Lower leg skin (tissue), 4 donors: Measurements from ENCODE around the gene CLASP1. TPM values are rescaled to one million over a fixed set of nuclear protein-coding genes. Genes with fewer than 3 reads are reported as not detected.
"Not testable (repeated sequence)": the region's sequence is repeated elsewhere in the genome, so short reads cannot be mapped to it uniquely, and the experiment has no call there.

Source experiments
- DNase-seq, 2 donors: peaks; one replicate each; pipeline ENCODE4 v3.0.0-alpha.2; 2019; ENCODE audit warnings: low spot score in 2 of 2
- H3K4me3 ChIP-seq: fragments of 200-600 bp; sonication (generic); 2 replicates; pipeline ENCODE4 v1.5.1; 2017; ENCODE audit warnings: mild to moderate bottlenecking, low read depth; ENCODE audit not compliant: poor library complexity, severe bottlenecking
- POLR2A ChIP-seq, 2 donors: fragments of 450-650 bp; IDR thresholded peaks; one replicate each; pipeline ENCODE4 v1.6.1; 2016 to 2017; ENCODE audit warnings: antibody characterized with exemption in 2 of 2, mild to moderate bottlenecking in 1 of 2, moderate library complexity in 1 of 2
- WGBS, 2 donors: methylation state at CpG; one replicate each; pipeline ENCODE4 v1.1.5; 2018; 5-methylcytosine and 5-hydroxymethylcytosine counted together
- intact Hi-C: fragments of 100-400 bp; cut with DNase I; formaldehyde crosslinking; loops from one replicate; pipeline ENCODE4 v1.15.0; 2023; ENCODE audit warnings: low total_unique reads
- total RNA-seq, 4 donors: library from RNA; depleted of rRNA; stranded (reverse); fragments of >200 nt; gene quantifications; one replicate each; pipeline ENCODE4 v1.1.0, GENCODE V29; 2016
- TF ChIP-seq, protein P1 (sequence below), 3 donors: fragments of 450-650 bp; IDR thresholded peaks; one replicate each; pipeline ENCODE4 v1.5.1; 2016; ENCODE audit warnings: antibody characterized with exemption in 3 of 3, mild to moderate bottlenecking in 3 of 3, moderate library complexity in 2 of 3

Gene CLASP1
- total RNA-seq, 4 donors from 2014 or later = 56.8 to 88.4 (median 69.0) TPM

DNA sequence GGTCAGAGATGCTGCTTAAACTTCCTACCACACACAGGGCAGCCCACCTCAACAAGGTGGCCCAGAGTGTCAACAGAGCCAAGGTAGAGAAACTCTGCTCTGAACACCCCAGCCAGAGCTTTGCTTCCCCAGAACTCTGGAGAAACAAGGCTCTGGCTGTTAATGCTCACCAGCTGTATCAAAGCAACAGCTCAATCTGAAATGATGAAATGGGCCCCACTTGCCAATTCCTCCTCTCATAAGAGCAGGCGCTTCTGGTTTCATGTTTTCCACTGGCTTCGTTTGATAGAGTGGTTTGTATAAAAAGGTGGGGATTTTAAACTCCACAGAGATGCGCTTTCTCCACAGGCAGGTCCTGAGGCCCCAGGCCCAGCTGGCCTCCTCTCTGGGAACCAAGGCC is 303.4 kb downstream of the CLASP1 start:
- H3K4me3 ChIP-seq = no peak overlapping the region
- intact Hi-C loops = no loop called here
- DNase-seq = peak in 1 of 2 donors; percentile 80
- TF ChIP-seq, protein P1, sequence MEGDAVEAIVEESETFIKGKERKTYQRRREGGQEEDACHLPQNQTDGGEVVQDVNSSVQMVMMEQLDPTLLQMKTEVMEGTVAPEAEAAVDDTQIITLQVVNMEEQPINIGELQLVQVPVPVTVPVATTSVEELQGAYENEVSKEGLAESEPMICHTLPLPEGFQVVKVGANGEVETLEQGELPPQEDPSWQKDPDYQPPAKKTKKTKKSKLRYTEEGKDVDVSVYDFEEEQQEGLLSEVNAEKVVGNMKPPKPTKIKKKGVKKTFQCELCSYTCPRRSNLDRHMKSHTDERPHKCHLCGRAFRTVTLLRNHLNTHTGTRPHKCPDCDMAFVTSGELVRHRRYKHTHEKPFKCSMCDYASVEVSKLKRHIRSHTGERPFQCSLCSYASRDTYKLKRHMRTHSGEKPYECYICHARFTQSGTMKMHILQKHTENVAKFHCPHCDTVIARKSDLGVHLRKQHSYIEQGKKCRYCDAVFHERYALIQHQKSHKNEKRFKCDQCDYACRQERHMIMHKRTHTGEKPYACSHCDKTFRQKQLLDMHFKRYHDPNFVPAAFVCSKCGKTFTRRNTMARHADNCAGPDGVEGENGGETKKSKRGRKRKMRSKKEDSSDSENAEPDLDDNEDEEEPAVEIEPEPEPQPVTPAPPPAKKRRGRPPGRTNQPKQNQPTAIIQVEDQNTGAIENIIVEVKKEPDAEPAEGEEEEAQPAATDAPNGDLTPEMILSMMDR (IDR thresholded peaks at IDR 0.05) = no peak
- no peak for TF ChIP-seq POLR2A (IDR thresholded peaks at IDR 0.05)
- 70 to 74% methylated on average over 3 of the region's 3 CpGs for WGBS, 2 donors

DNA sequence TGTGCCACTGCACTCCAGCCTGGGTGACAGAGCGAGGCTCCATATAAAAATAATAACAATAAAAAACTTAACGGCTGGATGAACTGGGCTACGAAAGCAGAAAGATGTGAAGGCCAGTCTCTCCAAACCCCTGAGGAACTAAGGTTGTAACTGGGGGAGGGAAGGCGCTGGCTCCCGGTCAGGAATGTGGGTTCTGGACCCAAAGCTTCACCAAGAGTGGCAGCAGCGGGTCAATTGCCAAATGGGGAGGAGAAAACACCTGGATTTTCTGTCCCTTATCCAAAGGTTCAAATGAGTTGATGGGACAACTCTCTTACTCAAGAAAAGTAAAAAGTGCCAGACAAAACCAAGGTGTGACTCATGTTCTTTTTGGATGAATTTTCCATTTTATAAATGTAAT is 304.2 kb downstream of the CLASP1 start:
- intact Hi-C loops = no loop called here
- H3K4me3 ChIP-seq = no peak overlapping the region
- DNase-seq = no peak
- TF ChIP-seq POLR2A (IDR thresholded peaks at IDR 0.05) = no peak
- TF ChIP-seq, protein P1 (IDR thresholded peaks at IDR 0.05) = no peak
- WGBS, 2 donors = 81 to 95% methylated on average over 6 of the region's 6 CpGs

DNA sequence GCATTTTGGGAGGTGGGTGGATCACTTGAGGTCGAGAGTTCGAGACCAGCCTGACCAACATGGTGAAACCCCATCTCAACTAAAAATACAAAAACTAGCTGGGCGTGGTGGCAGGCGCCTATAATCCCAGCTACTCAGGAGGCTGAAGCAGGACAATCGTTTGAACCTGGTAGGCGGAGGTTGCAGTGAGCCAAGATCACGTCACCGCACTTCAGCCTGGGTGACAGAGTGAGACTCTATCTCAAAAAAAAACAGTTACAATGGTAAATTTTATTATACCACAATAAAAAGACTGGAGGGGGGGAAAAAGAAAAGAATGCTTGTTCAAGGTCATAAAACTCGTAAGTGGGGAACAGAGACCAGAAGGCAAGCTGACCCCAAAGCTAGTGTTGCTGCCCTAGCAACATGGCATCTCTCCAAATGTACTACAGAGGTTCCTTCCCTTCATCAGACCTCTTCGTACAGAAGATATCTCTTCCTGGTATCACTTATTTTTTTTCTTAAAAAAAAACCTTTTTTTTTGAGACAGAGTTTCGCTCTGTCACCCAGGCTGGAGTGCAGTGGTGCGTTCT is 305.3 kb downstream of the CLASP1 start:
- 92 to 96% methylated on average over 12 of the region's 12 CpGs for WGBS, 2 donors
- DNase-seq, H3K4me3 ChIP-seq, intact Hi-C loops: not testable (repeated sequence)

DNA sequence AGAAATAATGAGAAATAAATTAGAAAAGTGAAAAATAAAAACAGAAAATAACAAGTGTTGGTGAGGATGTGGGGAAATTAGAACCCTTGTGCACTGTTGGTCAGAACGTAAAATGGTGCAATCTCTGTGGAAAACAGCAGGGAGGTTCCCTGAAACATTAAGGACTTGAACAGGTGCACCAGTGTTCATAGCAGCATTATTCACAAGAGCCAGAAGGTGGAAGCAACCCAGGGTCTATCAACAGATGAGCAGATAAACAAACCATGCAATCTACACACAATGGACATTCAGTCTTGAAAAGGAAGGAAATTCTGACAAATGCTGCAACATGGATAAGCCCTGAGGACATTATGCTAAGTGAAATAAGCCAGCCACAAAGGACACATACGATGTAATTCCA is 306.1 kb downstream of the CLASP1 start:
- no peak overlapping the region for H3K4me3 ChIP-seq
- intact Hi-C loops = no loop called here
- DNase-seq = no peak
- TF ChIP-seq, protein P1 (IDR thresholded peaks at IDR 0.05) = no peak
- TF ChIP-seq POLR2A (IDR thresholded peaks at IDR 0.05) = no peak
- 61 to 94% methylated on average over 2 of the region's 2 CpGs for WGBS, 2 donors

DNA sequence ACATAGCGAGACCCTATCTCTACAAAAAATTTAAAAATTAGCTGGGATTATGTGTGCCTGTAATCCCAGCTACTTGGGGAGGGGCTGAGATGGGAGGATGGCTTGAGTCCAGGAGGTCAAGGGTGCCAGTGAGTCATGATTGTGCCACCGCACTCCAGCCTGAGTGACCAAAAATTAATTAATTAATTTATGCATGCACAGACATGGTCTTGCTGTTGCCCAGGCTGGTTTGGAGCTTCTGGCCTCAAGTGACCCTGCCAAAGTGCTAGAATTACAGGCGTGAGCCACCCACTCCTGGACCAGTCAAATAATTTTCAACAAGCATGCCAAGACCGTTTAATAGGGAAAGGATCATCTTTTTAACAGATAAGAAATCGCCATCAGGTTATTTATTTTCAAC is 306.5 kb downstream of the CLASP1 start:
- no peak for TF ChIP-seq POLR2A (IDR thresholded peaks at IDR 0.05)
- TF ChIP-seq, protein P1 (IDR thresholded peaks at IDR 0.05) = no peak
- intact Hi-C loops = no loop called here
- no peak overlapping the region for H3K4me3 ChIP-seq
- no peak for DNase-seq
- 84 to 90% methylated on average over 5 of the region's 5 CpGs for WGBS, 2 donors

DNA sequence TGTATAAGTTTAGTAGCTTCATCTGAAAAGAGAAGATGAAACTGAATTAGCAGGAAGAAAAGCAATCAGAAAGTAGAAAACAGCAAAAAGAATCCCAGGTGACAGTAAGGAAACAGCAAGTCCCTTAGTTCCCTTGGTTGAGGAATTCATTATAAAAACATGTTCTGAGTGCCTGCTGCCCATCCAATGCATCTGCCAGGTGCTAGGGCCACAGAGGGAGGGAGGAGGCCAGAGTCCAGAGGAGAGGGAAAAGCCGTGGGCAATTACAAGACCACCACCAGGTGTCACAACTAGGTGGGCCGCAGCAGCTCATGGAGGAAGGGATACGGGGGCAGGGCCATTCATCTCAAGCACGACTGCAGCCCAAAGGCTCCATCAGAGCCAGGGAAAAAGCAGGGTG is 308.3 kb downstream of the CLASP1 start:
- TF ChIP-seq, protein P1 (IDR thresholded peaks at IDR 0.05) = no peak
- no peak for TF ChIP-seq POLR2A (IDR thresholded peaks at IDR 0.05)
- WGBS, 2 donors = 94 to 98% methylated on average over 4 of the region's 4 CpGs
- no peak for DNase-seq
- H3K4me3 ChIP-seq = no peak overlapping the region
- intact Hi-C loops = no loop called here
